ENCODE measurements around the gene OGG1.
"Not testable (repeated sequence)": the region's sequence is repeated elsewhere in the genome, so short reads cannot be mapped to it uniquely, and the experiment has no call there.

OGG1 gene

GRCh38 chr3:9762871-9763270, 13.1 kb downstream of the OGG1 start:
- DNase-seq (ENCODE audit: low read depth, low spot score): no peak

GRCh38 chr3:9765865-9766264, 16.1 kb downstream of the OGG1 start:
- DNase-seq (ENCODE audit: low read depth, low spot score): no peak

GRCh38 chr3:9767418-9767817, 17.7 kb downstream of the OGG1 start:
- DNase-seq (ENCODE audit: low read depth, low spot score): no peak

- no peak for DNase-seq (ENCODE audit: low read depth, low spot score)
Observed at GRCh38 chr3:9768141-9768775, 18.5 kb downstream of the OGG1 start.

GRCh38 chr3:9769012-9769411, 19.3 kb downstream of the OGG1 start:
- no peak for DNase-seq (ENCODE audit: low read depth, low spot score)

- DNase-seq (ENCODE audit: low read depth, low spot score): no peak
Observed at GRCh38 chr3:9769426-9770275, 19.9 kb downstream of the OGG1 start, which contains the start of gene CAMK1. Gene CAMK1 (minus strand): TSS chr3:9769947. CDS start chr3:9767749, 2,198 bp downstream.

- DNase-seq (ENCODE audit: low read depth, low spot score): no peak
Observed at GRCh38 chr3:9770276-9770812, 20.6 kb downstream of the OGG1 start.

- not testable (repeated sequence) for DNase-seq (ENCODE audit: low read depth, low spot score)
Observed at GRCh38 chr3:9771007-9771406, 21.3 kb downstream of the OGG1 start.

- DNase-seq (ENCODE audit: low read depth, low spot score): no peak
Observed at GRCh38 chr3:9776896-9777693, 27.3 kb downstream of the OGG1 start.

- DNase-seq (ENCODE audit: low read depth, low spot score): no peak
Observed at GRCh38 chr3:9777694-9778021, 27.9 kb downstream of the OGG1 start.

GRCh38 chr3:9778143-9779074, 28.7 kb downstream of the OGG1 start:
- DNase-seq (ENCODE audit: low read depth, low spot score): no peak

- DNase-seq (ENCODE audit: low read depth, low spot score): no peak
Observed at GRCh38 chr3:9779075-9779593, 29.4 kb downstream of the OGG1 start.

- DNase-seq (ENCODE audit: low read depth, low spot score): no peak
Observed at GRCh38 chr3:9779721-9780457, 30.1 kb downstream of the OGG1 start.

GRCh38 chr3:9780458-9780812, 30.7 kb downstream of the OGG1 start:
- no peak for DNase-seq (ENCODE audit: low read depth, low spot score)

- no peak for DNase-seq (ENCODE audit: low read depth, low spot score)
Observed at GRCh38 chr3:9780910-9781309, 31.2 kb downstream of the OGG1 start.

GRCh38 chr3:9781551-9781950, 31.8 kb downstream of the OGG1 start:
- no peak for DNase-seq (ENCODE audit: low read depth, low spot score)

GRCh38 chr3:9781978-9782603, 32.3 kb downstream of the OGG1 start:
- DNase-seq (ENCODE audit: low read depth, low spot score): no peak

GRCh38 chr3:9782770-9783169, 33.0 kb downstream of the OGG1 start:
- DNase-seq (ENCODE audit: low read depth, low spot score): no peak

- DNase-seq (ENCODE audit: low read depth, low spot score): no peak
Observed at GRCh38 chr3:9783954-9784353, 34.2 kb downstream of the OGG1 start.

- DNase-seq (ENCODE audit: low read depth, low spot score): no peak
Observed at GRCh38 chr3:9784965-9785364, 35.2 kb downstream of the OGG1 start.
